GM20000 (cell line): ENCODE results near the gene ITGA3.

ENCODE experiments used
- DNase-seq: peaks from one replicate; pipeline ENCODE4 v3.0.0; 2012; ENCODE audit warnings: low spot score
- CTCF ChIP-seq: IDR thresholded peaks from 2 replicates; pipeline ENCODE4 v1.5.1; 2012; ENCODE audit warnings: mild to moderate bottlenecking, control low read depth; ENCODE audit errors: extremely low read depth, missing control alignments

The ITGA3 gene

DNA sequence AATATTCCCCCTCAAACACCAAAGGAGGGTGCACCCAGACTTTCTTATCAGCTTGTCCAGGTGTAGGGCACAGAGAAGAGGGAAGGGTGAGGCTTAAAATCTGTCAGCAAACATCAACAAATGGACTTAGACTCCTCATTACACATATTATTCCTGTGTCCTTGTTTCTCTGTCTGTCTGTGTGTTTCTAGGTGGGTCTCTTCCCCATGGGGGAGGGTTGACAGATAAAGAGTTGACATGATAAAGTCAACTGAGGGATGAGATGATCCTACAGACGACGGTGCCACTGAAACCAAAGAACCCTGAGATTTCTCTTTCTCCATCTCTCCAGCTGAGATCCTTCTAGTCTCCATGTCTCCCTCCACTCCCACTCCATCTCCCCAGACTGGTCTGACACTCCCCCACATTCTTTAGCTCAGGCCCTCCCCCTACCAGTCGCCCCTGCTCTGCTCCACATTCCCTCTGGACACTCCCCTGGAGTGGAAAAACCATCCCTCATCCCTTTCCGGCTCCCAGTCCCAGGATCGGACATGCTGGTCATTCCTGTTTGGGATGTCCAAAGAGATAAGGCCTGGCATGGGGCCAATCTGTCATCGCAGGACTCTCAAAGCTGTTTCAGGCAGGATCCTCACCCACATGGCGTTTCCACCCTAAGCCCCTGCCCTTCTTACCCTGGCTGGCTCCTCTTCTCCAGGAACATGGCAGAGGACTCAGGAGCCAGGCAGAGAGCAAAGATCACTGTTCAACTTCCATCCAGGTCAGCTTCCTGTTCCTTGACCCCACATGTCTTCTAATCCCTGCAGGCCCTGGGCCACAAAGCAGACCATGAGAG lies 2.9 kb upstream of the ITGA3 start:
- no peak for TF ChIP-seq CTCF
- no peak for DNase-seq

GRCh38 chr17:50053654-50053960 lies 2.3 kb upstream of the ITGA3 start:
- no peak for TF ChIP-seq CTCF

GRCh38 chr17:50055055-50055425 lies 870 bp upstream of the ITGA3 start:
- TF ChIP-seq CTCF, result no peak
- DNase-seq, result no peak

More at GRCh38 chr17:50053654-50053960, 2.3 kb upstream of the ITGA3 start:
- no peak for DNase-seq

- peak; percentile 79 for DNase-seq
- peak; percentile 34 for TF ChIP-seq CTCF
Measured at GRCh38 chr17:50056217-50056960, 479 bp downstream of the ITGA3 start.

DNA sequence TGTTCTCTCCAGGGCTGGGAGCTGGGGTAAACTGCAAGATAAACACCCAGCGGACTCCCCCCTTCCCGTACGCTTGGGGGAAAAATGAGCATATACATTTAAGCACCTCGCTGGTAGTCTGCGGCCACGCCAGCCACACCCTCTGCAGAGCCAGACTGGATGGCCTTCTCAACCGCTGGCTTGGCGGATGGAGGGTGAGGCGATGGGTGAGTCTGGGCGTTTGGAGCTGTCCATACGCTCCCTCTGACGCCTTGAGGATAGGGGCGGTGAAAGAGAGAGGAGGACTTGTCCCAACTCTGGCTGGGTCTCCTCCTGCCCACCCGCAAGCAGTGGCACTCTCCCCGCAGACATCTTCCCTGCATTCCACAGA lies 1.0 kb downstream of the ITGA3 start:
- no peak for TF ChIP-seq CTCF
- DNase-seq, result no peak

DNA sequence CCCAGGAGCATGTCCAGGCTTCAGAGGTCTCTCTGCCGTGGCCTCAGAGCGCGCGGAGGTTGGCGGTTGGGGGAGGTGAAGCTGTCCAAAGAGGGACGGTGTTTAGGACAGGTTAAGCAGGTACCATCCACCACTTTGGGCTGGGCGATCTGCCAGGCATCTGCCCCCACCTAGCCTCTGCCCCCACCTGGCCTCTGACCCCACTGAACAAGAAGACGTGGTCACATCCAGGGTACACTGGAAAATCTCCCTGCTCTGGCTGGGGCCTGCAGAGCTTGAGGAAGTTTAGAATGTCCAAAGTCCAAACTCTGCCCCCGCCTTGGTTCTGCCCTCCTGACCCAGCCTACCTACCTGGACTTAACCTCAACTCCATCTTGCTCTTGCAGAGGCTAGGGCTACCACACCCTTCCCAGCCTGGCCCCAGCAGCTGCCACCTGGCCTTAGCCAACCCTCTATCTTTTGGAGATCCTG lies 1.6 kb downstream of the ITGA3 start:
- DNase-seq, result no peak
- no peak for TF ChIP-seq CTCF

GRCh38 chr17:50058296-50058953 lies 2.5 kb downstream of the ITGA3 start:
- no peak for TF ChIP-seq CTCF

More at GRCh38 chr17:50058296-50058953, 2.5 kb downstream of the ITGA3 start:
- no peak for DNase-seq
